ENCODE measurements around the gene CHRNE.

GRCh38 chr17:4933646-4934045, 30.7 kb upstream of the CHRNE start:
- TF ChIP-seq USF2 (IDR thresholded peaks at IDR 0.05; ENCODE audit: low read depth, low read length) = no peak
- no peak for TF ChIP-seq POLR2A (IDR thresholded peaks at IDR 0.05; ENCODE audit: low read depth, low read length)
- TF ChIP-seq CTCF (conservative IDR thresholded peaks at IDR 0.05; ENCODE audit: low read depth, low read length) = no peak
- no peak for TF ChIP-seq SMC3 (IDR thresholded peaks at IDR 0.05; ENCODE audit: low read depth, low read length)
- TF ChIP-seq MAZ (IDR thresholded peaks at IDR 0.05; ENCODE audit: borderline replicate concordance, low read depth, low read length) = no peak
- TF ChIP-seq MAFK (IDR thresholded peaks at IDR 0.05; ENCODE audit: low read depth, low read length) = no peak
- no peak for TF ChIP-seq BHLHE40 (IDR thresholded peaks at IDR 0.05; ENCODE audit: low read depth, low read length)
- TF ChIP-seq MXI1 (IDR thresholded peaks at IDR 0.05; ENCODE audit: borderline replicate concordance, low read depth, low read length) = no peak
- TF ChIP-seq ELK1 (IDR thresholded peaks at IDR 0.05; ENCODE audit: borderline replicate concordance, low read depth, low read length) = no peak
- TF ChIP-seq RAD21 (IDR thresholded peaks at IDR 0.05; ENCODE audit: low read length) = no peak
- no peak for TF ChIP-seq CHD1 (IDR thresholded peaks at IDR 0.05; ENCODE audit: low read depth, low read length)
- no peak for TF ChIP-seq CEBPB (IDR thresholded peaks at IDR 0.05; ENCODE audit: low read depth, low read length)
- no peak for TF ChIP-seq FOS (IDR thresholded peaks at IDR 0.05; ENCODE audit: low read depth, low read length)
